Suprapubic skin (tissue), 4 donors: ENCODE measurements around the gene NCKAP5. TPM values are rescaled to one million over a fixed set of nuclear protein-coding genes. Genes with fewer than 3 reads are reported as not detected.

Experiments
- DNase-seq, 2 donors: peaks; one replicate each; pipeline ENCODE4 v3.0.0-alpha.2; 2019; ENCODE audit warnings: low spot score in 2 of 2
- H3K27ac ChIP-seq: fragments of 200-600 bp; sonication (generic); one replicate; pipeline ENCODE4 v1.5.1; 2019
- H3K27me3 ChIP-seq: fragments of 200-600 bp; sonication (generic); one replicate; pipeline ENCODE4 v1.5.1; 2019
- H3K36me3 ChIP-seq: fragments of 200-600 bp; sonication (generic); one replicate; pipeline ENCODE4 v1.5.1; 2019
- H3K4me1 ChIP-seq: fragments of 200-600 bp; sonication (generic); one replicate; pipeline ENCODE4 v1.5.1; 2019
- H3K4me3 ChIP-seq: fragments of 200-600 bp; sonication (generic); one replicate; pipeline ENCODE4 v1.5.1; 2019; ENCODE audit warnings: mild to moderate bottlenecking
- H3K9me3 ChIP-seq: fragments of 200-600 bp; sonication (generic); one replicate; pipeline ENCODE4 v1.5.1; 2019
- EP300 ChIP-seq: sonication (generic); formaldehyde crosslinking; IDR thresholded peaks from one replicate; pipeline ENCODE4 v1.6.1; 2017; ENCODE audit warnings: antibody characterized with exemption
- POLR2A ChIP-seq, 2 donors: fragments of 450-650 bp; IDR thresholded peaks; one replicate each; pipeline ENCODE4 v1.6.1; 2017; ENCODE audit warnings: antibody characterized with exemption in 2 of 2, mild to moderate bottlenecking in 2 of 2, moderate library complexity in 2 of 2
- POLR2AphosphoS5 ChIP-seq, 3 donors: sonication (generic); formaldehyde crosslinking; IDR thresholded peaks; one replicate each; pipeline ENCODE4 v1.6.1; 2017; ENCODE audit warnings: antibody characterized with exemption in 3 of 3
- WGBS: methylation state at CpG from one replicate; pipeline ENCODE4 v1.1.5; 2018; 5-methylcytosine and 5-hydroxymethylcytosine counted together
- total RNA-seq, 4 donors: library from RNA; depleted of rRNA; stranded (reverse); fragments of >200 nt; gene quantifications; one replicate each; pipeline ENCODE4 v1.1.0, GENCODE V29; 2016
- TF ChIP-seq, protein P1 (sequence below), 2 donors: fragments of 200-600 bp in 1 of 2; fragments of 450-650 bp in 1 of 2; sonication (generic) in 1 of 2; IDR thresholded peaks; one replicate each; pipeline ENCODE4 v1.5.1; 2016 to 2019; ENCODE audit warnings: antibody characterized with exemption in 2 of 2, mild to moderate bottlenecking in 1 of 2, moderate library complexity in 1 of 2

Gene NCKAP5
- total RNA-seq, 4 donors from 2014 or later, result 2.8 to 6.4 (median 4.2) TPM

DNA sequence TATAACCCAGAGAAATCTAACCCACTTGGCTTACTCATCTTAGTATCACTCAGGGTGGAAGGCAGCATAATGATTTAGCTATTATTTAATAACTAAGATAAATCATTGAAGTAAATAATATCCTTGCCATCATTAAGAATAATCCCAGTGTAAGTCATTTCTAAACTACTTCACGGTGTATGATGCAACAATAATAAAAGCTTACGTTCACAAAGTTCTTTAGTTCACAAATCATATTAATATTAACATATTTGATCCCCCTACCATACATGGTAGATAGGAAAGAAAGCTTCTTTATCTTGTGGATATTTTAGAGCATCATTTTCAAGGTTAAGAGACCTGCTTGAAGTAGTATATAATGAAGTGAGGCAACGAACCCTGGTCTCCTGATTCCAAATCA lies 401.0 kb downstream of the NCKAP5 start:
- TF ChIP-seq, protein P1, sequence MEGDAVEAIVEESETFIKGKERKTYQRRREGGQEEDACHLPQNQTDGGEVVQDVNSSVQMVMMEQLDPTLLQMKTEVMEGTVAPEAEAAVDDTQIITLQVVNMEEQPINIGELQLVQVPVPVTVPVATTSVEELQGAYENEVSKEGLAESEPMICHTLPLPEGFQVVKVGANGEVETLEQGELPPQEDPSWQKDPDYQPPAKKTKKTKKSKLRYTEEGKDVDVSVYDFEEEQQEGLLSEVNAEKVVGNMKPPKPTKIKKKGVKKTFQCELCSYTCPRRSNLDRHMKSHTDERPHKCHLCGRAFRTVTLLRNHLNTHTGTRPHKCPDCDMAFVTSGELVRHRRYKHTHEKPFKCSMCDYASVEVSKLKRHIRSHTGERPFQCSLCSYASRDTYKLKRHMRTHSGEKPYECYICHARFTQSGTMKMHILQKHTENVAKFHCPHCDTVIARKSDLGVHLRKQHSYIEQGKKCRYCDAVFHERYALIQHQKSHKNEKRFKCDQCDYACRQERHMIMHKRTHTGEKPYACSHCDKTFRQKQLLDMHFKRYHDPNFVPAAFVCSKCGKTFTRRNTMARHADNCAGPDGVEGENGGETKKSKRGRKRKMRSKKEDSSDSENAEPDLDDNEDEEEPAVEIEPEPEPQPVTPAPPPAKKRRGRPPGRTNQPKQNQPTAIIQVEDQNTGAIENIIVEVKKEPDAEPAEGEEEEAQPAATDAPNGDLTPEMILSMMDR (IDR thresholded peaks at IDR 0.05), result no peak
- no peak for TF ChIP-seq POLR2A (IDR thresholded peaks at IDR 0.05)
- no peak for TF ChIP-seq EP300
- no peak for TF ChIP-seq POLR2AphosphoS5 (IDR thresholded peaks at IDR 0.05)
- no peak for DNase-seq
- no peaks in the 10 kb centered on the region for H3K4me1 ChIP-seq
- H3K27ac ChIP-seq, result no peak overlapping the region
- no peaks in the 10 kb centered on the region for H3K9me3 ChIP-seq
- H3K27me3 ChIP-seq, result no peaks in the 10 kb centered on the region
- H3K36me3 ChIP-seq, result no peaks in the 10 kb centered on the region
- WGBS, result 88% methylated on average over 3 of the region's 3 CpGs
- H3K4me3 ChIP-seq, result no peak overlapping the region

DNA sequence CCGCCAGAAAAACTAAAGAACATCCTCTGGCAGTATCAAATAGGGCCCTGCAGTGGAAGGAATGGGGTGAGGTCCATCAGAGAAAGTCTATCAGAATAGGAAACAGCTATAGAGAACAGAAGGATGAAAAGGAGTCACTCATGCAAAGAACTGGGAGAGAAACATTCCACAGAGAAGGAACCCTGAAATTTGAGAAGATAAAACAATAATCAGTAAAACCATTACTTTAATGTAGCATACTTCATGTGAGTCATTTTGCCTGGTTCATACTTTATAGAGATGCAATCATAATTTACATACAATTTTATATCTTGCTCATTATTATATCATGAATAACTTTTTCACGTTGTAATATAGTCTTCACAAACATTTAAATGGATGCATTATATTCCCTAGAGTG lies 402.2 kb downstream of the NCKAP5 start:
- DNase-seq, result no peak
- Histone ChIP-seq H3K9me3 (no peaks in the 10 kb centered on the region), H3K4me1 (no peaks in the 10 kb centered on the region), H3K27ac (no peak overlapping the region), H3K36me3 (no peaks in the 10 kb centered on the region), H3K27me3 (no peaks in the 10 kb centered on the region), H3K4me3 (no peak overlapping the region)
- TF ChIP-seq, protein P1 (IDR thresholded peaks at IDR 0.05), result no peak
- TF ChIP-seq POLR2A (IDR thresholded peaks at IDR 0.05) (no peak), POLR2AphosphoS5 (IDR thresholded peaks at IDR 0.05) (no peak), EP300 (no peak)
- WGBS, result 71% methylated on average over 2 of the region's 2 CpGs

DNA sequence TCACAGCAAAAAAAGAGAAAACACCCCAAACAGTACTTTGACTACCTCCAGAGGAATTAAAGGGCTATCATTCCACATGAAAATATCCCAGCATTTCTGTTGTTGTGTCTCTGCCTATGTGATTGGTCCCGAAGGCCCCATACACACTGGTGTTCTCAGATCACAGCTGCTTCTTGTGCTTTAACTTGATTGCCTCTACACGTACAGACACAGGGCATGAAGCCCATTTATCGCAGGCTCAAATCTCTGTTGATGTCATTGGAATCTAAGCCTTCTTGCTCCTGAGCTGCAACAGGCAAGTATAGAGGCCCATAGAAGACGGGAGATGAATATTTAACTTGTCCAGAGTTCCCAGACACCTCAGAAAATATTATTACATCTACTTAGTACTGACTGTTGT lies 405.2 kb downstream of the NCKAP5 start:
- no peak for TF ChIP-seq POLR2A (IDR thresholded peaks at IDR 0.05)
- TF ChIP-seq EP300, result no peak
- TF ChIP-seq, protein P1 (IDR thresholded peaks at IDR 0.05), result no peak
- TF ChIP-seq POLR2AphosphoS5 (IDR thresholded peaks at IDR 0.05), result no peak
- Histone ChIP-seq H3K9me3 (no peaks in the 10 kb centered on the region), H3K27me3 (no peaks in the 10 kb centered on the region), H3K4me3 (no peak overlapping the region), H3K36me3 (no peaks in the 10 kb centered on the region), H3K27ac (no peak overlapping the region), H3K4me1 (no peaks in the 10 kb centered on the region)
- 60% methylated on average over 4 of the region's 4 CpGs for WGBS
- DNase-seq, result no peak

DNA sequence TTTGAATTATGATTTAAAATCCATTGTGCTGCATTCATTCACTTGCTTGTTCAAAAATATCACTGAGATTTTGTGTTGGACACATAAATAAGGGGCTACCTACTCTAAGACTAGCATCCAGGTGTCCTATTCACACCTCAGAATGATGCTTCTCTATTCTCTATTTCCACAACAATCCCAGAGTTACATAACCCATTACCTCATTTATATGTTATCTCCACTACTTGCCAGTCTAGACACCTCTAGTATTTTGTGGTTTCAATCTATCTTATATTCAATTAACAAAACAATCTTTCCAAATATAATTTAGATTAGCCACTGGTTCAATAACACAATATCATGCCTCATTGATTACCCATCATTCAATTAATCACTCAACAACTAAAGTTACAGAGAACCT lies 409.8 kb downstream of the NCKAP5 start:
- no peaks in the 10 kb centered on the region for H3K27me3 ChIP-seq
- no peak overlapping the region for H3K4me3 ChIP-seq
- no peaks in the 10 kb centered on the region for H3K4me1 ChIP-seq
- H3K27ac ChIP-seq, result no peak overlapping the region
- TF ChIP-seq POLR2A (IDR thresholded peaks at IDR 0.05) (no peak), EP300 (no peak), POLR2AphosphoS5 (IDR thresholded peaks at IDR 0.05) (no peak)
- TF ChIP-seq, protein P1 (IDR thresholded peaks at IDR 0.05), result no peak
- H3K36me3 ChIP-seq, result no peaks in the 10 kb centered on the region
- no peak for DNase-seq
- H3K9me3 ChIP-seq, result peaks cover 4% of the 10 kb centered on the region

DNA sequence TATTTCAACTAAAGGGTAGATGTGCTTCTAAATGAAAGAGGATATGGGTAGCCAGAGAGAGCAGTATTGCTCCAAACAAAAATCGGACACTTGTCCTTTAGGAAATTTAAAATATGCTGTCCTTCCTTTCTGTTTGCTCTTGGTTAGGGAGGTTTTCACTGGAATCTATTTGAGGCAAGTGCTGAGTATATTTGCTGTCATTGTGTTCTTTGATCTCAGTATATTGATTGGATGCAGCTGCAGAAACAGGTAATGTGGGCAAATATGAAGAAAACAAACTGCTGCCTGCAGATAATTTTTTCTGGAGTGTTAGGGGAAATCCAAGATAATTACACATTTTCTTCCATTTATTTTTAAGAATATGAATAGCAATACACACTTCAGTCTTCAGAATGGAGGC lies 410.2 kb downstream of the NCKAP5 start:
- H3K36me3 ChIP-seq, result no peaks in the 10 kb centered on the region
- no peaks in the 10 kb centered on the region for H3K27me3 ChIP-seq
- DNase-seq, result no peak
- H3K4me3 ChIP-seq, result no peak overlapping the region
- no peak for TF ChIP-seq EP300
- TF ChIP-seq, protein P1 (IDR thresholded peaks at IDR 0.05), result no peak
- no peak for TF ChIP-seq POLR2AphosphoS5 (IDR thresholded peaks at IDR 0.05)
- TF ChIP-seq POLR2A (IDR thresholded peaks at IDR 0.05), result no peak
- no peak overlapping the region for H3K27ac ChIP-seq
- H3K9me3 ChIP-seq, result peaks cover 4% of the 10 kb centered on the region
- H3K4me1 ChIP-seq, result no peaks in the 10 kb centered on the region
- 83% methylated on average over 1 of the region's 1 CpG for whole genome bisulfite sequencing
